Measurements from ENCODE around the gene RFC5. TPM values are rescaled to one million over a fixed set of nuclear protein-coding genes. Genes with fewer than 3 reads are reported as not detected.

RFC5 gene, protein sequence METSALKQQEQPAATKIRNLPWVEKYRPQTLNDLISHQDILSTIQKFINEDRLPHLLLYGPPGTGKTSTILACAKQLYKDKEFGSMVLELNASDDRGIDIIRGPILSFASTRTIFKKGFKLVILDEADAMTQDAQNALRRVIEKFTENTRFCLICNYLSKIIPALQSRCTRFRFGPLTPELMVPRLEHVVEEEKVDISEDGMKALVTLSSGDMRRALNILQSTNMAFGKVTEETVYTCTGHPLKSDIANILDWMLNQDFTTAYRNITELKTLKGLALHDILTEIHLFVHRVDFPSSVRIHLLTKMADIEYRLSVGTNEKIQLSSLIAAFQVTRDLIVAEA
- total RNA-seq (13.3 TPM), polyA plus RNA-seq (ENCODE audit: insufficient read depth in 1 of 8, insufficient read length in 8 of 8, low replicate concordance in 1 of 8) (10 to 100 TPM; 10.5 to 17.8 (median 13.1) TPM)
- long read RNA-seq, donor 1, partial matches to known transcripts, result 0 of 1 reads
- long read RNA-seq, donor 1, other reads (novel, unspliced or antisense), result 0 of 1 reads
- long read RNA-seq, donor 2, result 0 reads
- long read RNA-seq, donor 3, partial matches to known transcripts, result 0 of 3 reads
- long read RNA-seq, donor 3, other reads (novel, unspliced or antisense), result 0 of 3 reads
- long read RNA-seq, donor 4, partial matches to known transcripts, result 0 of 4 reads
- long read RNA-seq, donor 4, other reads (novel, unspliced or antisense), result 0 of 4 reads
- long read RNA-seq, donor 5, transcript RFC5-204 (11 exons, 1,655 nt), result major isoform, 7 of 50 reads
- long read RNA-seq, donor 5, partial matches to known transcripts, result 5 of 50 reads
- long read RNA-seq, donor 5, other reads (novel, unspliced or antisense), result 38 of 50 reads
- long read RNA-seq, donor 6, partial matches to known transcripts, result 6 of 9 reads
- long read RNA-seq, donor 6, other reads (novel, unspliced or antisense), result 0 of 9 reads
- long read RNA-seq, donor 7, partial matches to known transcripts, result 6 of 19 reads
- long read RNA-seq, donor 7, other reads (novel, unspliced or antisense), result 11 of 19 reads
- long read RNA-seq, donor 8, partial matches to known transcripts, result 0 of 4 reads
- long read RNA-seq, donor 8, other reads (novel, unspliced or antisense), result 0 of 4 reads
- long read RNA-seq, donor 9, partial matches to known transcripts, result 97 of 101 reads
- long read RNA-seq, donor 9, other reads (novel, unspliced or antisense), result 0 of 101 reads
- long read RNA-seq, donor 10, partial matches to known transcripts, result 11 of 45 reads
- long read RNA-seq, donor 10, other reads (novel, unspliced or antisense), result 31 of 45 reads
- long read RNA-seq, donor 11, partial matches to known transcripts, result 0 of 16 reads
- long read RNA-seq, donor 11, other reads (novel, unspliced or antisense), result 15 of 16 reads

DNA sequence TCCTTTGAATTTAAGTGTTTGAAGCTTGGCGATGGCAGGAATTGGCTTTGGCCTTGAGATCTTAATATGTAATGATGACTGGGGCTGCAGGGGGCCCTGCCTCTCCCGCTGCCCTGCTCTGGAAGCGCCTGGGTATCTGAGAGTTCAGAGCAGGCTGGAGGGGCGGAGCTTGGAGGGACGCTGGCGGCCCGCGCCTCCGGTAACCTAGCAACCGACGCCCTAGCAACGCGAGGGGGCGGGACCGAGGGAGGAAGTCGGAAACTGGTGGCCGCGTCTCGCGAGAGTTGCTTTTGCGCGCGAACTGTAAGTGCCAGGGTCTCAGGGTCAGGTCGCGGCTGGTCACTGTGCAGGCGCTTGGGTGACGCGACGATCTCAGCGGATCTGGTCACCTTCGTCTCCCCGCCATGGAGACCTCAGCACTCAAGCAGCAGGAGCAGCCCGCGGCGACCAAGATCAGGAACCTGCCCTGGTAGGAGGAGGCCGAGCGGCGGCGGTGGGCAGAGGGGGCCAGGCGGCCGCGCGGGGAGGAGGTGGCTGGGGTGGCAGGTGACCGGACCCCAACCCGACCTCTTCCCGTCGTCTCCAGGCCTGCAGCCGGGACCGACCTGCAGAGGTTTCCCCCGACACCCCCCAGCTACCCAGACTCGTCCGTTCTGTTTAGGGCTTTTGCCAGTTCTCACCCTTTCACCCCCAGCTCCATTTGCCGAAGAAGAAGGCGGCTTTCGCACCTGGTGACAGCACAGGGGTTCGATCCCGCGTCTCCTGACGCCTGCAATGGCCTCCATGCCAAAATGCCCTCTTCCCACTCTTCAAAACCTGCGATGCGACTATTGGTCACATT, at the start of gene RFC5:
TSS of gene RFC5 (plus strand) at position 280 of the 841 bp plus-strand sequence. CDS start at position 405, 125 bp downstream.
- Histone ChIP-seq H3K4me3 (ENCODE audit: low read length) (peak within 1 kb of the TSS; percentile 93), H3K27ac (ENCODE audit: low read length) (no peak within 1 kb of the TSS)

GRCh38 chr12:117967043-117967442, 49.5 kb upstream of the RFC5 start:
- no peak overlapping the region for H3K27ac ChIP-seq (ENCODE audit: low read length)
- no peaks in the 10 kb centered on the region for H3K4me1 ChIP-seq (ENCODE audit: control insufficient read depth, insufficient read depth, low read length)
- 45% methylated on average over 2 of the region's 4 CpGs for WGBS (ENCODE audit: insufficient coverage)
- H3K36me3 ChIP-seq (ENCODE audit: control insufficient read depth, insufficient read depth, low read length), result no peaks in the 10 kb centered on the region
- DNase-seq, result no peak
- H3K27me3 ChIP-seq (ENCODE audit: control insufficient read depth, insufficient read depth, low read length), result peaks cover 46% of the 10 kb centered on the region
- H3K4me3 ChIP-seq (ENCODE audit: low read length), result no peak overlapping the region
- peaks cover 5% of the 10 kb centered on the region for H3K9me3 ChIP-seq (replicated peaks; ENCODE audit: control insufficient read depth, low read depth, low read length)

More for the DNA sequence above, at the start of gene RFC5:
- WGBS (ENCODE audit: insufficient coverage), result under 1% methylated on average over 58 of the region's 61 CpGs
- H3K36me3 ChIP-seq (ENCODE audit: control insufficient read depth, insufficient read depth, low read length), result peaks cover 19% of the 10 kb centered on the region
- DNase-seq, result peak; percentile 98
- H3K27me3 ChIP-seq (ENCODE audit: control insufficient read depth, insufficient read depth, low read length), result no peaks in the 10 kb centered on the region
- H3K9me3 ChIP-seq (replicated peaks; ENCODE audit: control insufficient read depth, low read depth, low read length), result no peaks in the 10 kb centered on the region
- H3K4me1 ChIP-seq (ENCODE audit: control insufficient read depth, insufficient read depth, low read length), result peaks cover 11% of the 10 kb centered on the region

- DNase-seq, result no peak
- Histone ChIP-seq H3K4me3 (ENCODE audit: low read length) (no peak overlapping the region), H3K4me1 (ENCODE audit: control insufficient read depth, insufficient read depth, low read length) (no peaks in the 10 kb centered on the region), H3K27ac (ENCODE audit: low read length) (no peak overlapping the region), H3K9me3 (replicated peaks; ENCODE audit: control insufficient read depth, low read depth, low read length) (peaks cover 5% of the 10 kb centered on the region), H3K27me3 (ENCODE audit: control insufficient read depth, insufficient read depth, low read length) (peaks cover 46% of the 10 kb centered on the region), H3K36me3 (ENCODE audit: control insufficient read depth, insufficient read depth, low read length) (no peaks in the 10 kb centered on the region)
- 8% methylated on average over 5 of the region's 12 CpGs for WGBS (ENCODE audit: insufficient coverage)
These were observed 49.0 kb upstream of the RFC5 start for GRCh38 chr12:117967512-117967911.

- Histone ChIP-seq H3K4me3 (ENCODE audit: low read length) (no peak overlapping the region), H3K9me3 (replicated peaks; ENCODE audit: control insufficient read depth, low read depth, low read length) (peaks cover 5% of the 10 kb centered on the region), H3K4me1 (ENCODE audit: control insufficient read depth, insufficient read depth, low read length) (no peaks in the 10 kb centered on the region), H3K27me3 (ENCODE audit: control insufficient read depth, insufficient read depth, low read length) (peaks cover 46% of the 10 kb centered on the region), H3K36me3 (ENCODE audit: control insufficient read depth, insufficient read depth, low read length) (no peaks in the 10 kb centered on the region), H3K27ac (ENCODE audit: low read length) (no peak overlapping the region)
- WGBS (ENCODE audit: insufficient coverage), result 0% methylated on average over 1 of the region's 10 CpGs
- no peak for DNase-seq
These were observed 48.2 kb upstream of the RFC5 start for GRCh38 chr12:117968151-117968789.

GRCh38 chr12:117968826-117969659, 47.5 kb upstream of the RFC5 start, which contains the start of gene KSR2:
Gene KSR2 (minus strand): TSS chr12:117968990. CDS start chr12:117968255, 735 bp downstream.
- Histone ChIP-seq H3K9me3 (replicated peaks; ENCODE audit: control insufficient read depth, low read depth, low read length) (peaks cover 5% of the 10 kb centered on the region), H3K36me3 (ENCODE audit: control insufficient read depth, insufficient read depth, low read length) (no peaks in the 10 kb centered on the region), H3K4me1 (ENCODE audit: control insufficient read depth, insufficient read depth, low read length) (no peaks in the 10 kb centered on the region), H3K4me3 (ENCODE audit: low read length) (no peak within 1 kb of the TSS), H3K27ac (ENCODE audit: low read length) (no peak within 1 kb of the TSS), H3K27me3 (ENCODE audit: control insufficient read depth, insufficient read depth, low read length) (peaks cover 46% of the 10 kb centered on the region)
- peak; percentile 6 for DNase-seq
- WGBS (ENCODE audit: insufficient coverage), result under 1% methylated on average over 67 of the region's 86 CpGs

DNA sequence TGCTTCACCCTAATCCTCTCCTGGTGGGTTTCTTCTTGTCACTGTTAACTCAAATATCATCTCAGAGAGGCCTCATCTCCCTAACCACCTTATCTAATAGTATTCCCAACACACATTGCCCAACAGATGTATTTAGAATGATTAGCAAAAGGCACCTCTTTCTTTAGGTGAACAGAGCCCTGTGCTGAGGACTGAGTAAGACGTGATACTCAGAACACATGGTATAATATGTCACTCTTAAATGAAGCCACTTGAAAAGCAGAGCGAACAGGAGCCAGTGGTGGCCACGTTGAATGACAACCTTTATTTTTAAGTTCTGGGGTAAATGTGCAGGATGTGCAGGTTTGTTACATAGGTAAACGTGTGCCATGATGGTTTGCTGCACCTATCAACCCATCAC, 46.2 kb upstream of the RFC5 start:
- no peak overlapping the region for H3K27ac ChIP-seq (ENCODE audit: low read length)
- 100% methylated on average over 1 of the region's 4 CpGs for WGBS (ENCODE audit: insufficient coverage)

GRCh38 chr12:117972301-117972700, 44.2 kb upstream of the RFC5 start:
- Histone ChIP-seq H3K4me1 (ENCODE audit: control insufficient read depth, insufficient read depth, low read length) (no peaks in the 10 kb centered on the region), H3K4me3 (ENCODE audit: low read length) (no peak overlapping the region), H3K27ac (ENCODE audit: low read length) (no peak overlapping the region), H3K9me3 (replicated peaks; ENCODE audit: control insufficient read depth, low read depth, low read length) (peaks cover 5% of the 10 kb centered on the region), H3K36me3 (ENCODE audit: control insufficient read depth, insufficient read depth, low read length) (no peaks in the 10 kb centered on the region), H3K27me3 (ENCODE audit: control insufficient read depth, insufficient read depth, low read length) (peaks cover 32% of the 10 kb centered on the region)
- no peak for DNase-seq
- 63% methylated on average over 2 of the region's 2 CpGs for WGBS (ENCODE audit: insufficient coverage)

More for the DNA sequence above, 46.2 kb upstream of the RFC5 start:
- Histone ChIP-seq H3K4me3 (ENCODE audit: low read length) (no peak overlapping the region), H3K27me3 (ENCODE audit: control insufficient read depth, insufficient read depth, low read length) (peaks cover 48% of the 10 kb centered on the region), H3K4me1 (ENCODE audit: control insufficient read depth, insufficient read depth, low read length) (no peaks in the 10 kb centered on the region), H3K9me3 (replicated peaks; ENCODE audit: control insufficient read depth, low read depth, low read length) (peaks cover 5% of the 10 kb centered on the region), H3K36me3 (ENCODE audit: control insufficient read depth, insufficient read depth, low read length) (no peaks in the 10 kb centered on the region)
- DNase-seq, result no peak

- H3K27ac ChIP-seq (ENCODE audit: low read length), result no peak overlapping the region
- H3K9me3 ChIP-seq (replicated peaks; ENCODE audit: control insufficient read depth, low read depth, low read length), result peaks cover 5% of the 10 kb centered on the region
- H3K36me3 ChIP-seq (ENCODE audit: control insufficient read depth, insufficient read depth, low read length), result no peaks in the 10 kb centered on the region
- peaks cover 5% of the 10 kb centered on the region for H3K27me3 ChIP-seq (ENCODE audit: control insufficient read depth, insufficient read depth, low read length)
- DNase-seq, result no peak
- no CpG with 5 or more reads among the region's 3 CpGs for WGBS (ENCODE audit: insufficient coverage)
- H3K4me3 ChIP-seq (ENCODE audit: low read length), result no peak overlapping the region
- no peaks in the 10 kb centered on the region for H3K4me1 ChIP-seq (ENCODE audit: control insufficient read depth, insufficient read depth, low read length)
These were observed 41.5 kb upstream of the RFC5 start for GRCh38 chr12:117975006-117975405.
